Measurements from ENCODE around the gene ERO1A.

Gene ERO1A

DNA sequence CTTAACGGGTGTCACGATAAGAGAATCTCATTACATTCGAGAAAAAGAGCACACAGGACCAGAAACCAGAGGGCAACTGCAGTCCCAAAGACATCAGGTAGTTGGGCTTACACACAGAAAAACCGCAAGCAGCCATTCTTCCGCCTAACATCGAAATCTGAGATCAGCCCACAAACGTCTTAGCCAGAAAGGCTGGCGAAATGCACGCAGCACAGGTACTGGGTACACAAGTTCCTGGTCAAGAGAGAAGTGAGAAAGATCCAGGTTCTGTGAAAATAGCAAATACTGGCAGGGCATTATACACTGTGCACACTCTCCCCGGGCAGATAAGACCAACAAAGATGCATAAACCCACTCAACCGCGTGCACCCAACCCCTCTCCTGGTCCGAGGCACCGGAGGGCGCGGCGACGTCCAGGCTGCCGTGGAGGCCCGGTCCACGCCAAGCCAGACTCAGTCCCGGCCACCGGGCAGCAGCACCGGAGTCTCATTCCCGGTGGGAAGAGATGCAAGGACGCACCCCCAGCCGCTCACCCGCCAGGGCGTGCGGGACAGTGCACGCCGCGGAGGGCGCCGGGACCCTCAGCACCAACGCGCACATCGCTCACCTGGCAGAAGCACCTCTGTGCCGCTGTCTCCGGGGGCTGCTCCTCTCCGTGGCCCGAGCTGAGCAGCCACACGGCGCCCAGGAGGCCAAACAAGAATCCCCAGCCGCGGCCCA lies 437 bp downstream of the ERO1A start:
- H3K9ac ChIP-seq (ENCODE audit: insufficient read length, low read depth) = peak overlapping the region; percentile 92
- H3K4me1 ChIP-seq (ENCODE audit: insufficient read depth, insufficient read length) = no peaks in the 10 kb centered on the region
- no peaks in the 10 kb centered on the region for H3K27me3 ChIP-seq (ENCODE audit: insufficient read depth, insufficient read length)
- H3K36me3 ChIP-seq (ENCODE audit: insufficient read depth, insufficient read length, low read length) = no peaks in the 10 kb centered on the region
- DNase-seq (ENCODE audit: low read depth, low spot score) = no peak
- no peak for TF ChIP-seq YY1 (IDR thresholded peaks at IDR 0.05; ENCODE audit: insufficient read depth, insufficient read length)
- no peak for TF ChIP-seq SUZ12 (IDR thresholded peaks at IDR 0.05; ENCODE audit: extremely low read depth, insufficient read depth, insufficient read length)
- TF ChIP-seq ZNF274 (IDR thresholded peaks at IDR 0.05; ENCODE audit: low read depth, low read length) = no peak
- no peaks in the 10 kb centered on the region for H3K9me3 ChIP-seq (ENCODE audit: insufficient read depth, low read length)
- H3K4me3 ChIP-seq (ENCODE audit: insufficient read length, low read depth) = peak overlapping the region; percentile 84

DNA sequence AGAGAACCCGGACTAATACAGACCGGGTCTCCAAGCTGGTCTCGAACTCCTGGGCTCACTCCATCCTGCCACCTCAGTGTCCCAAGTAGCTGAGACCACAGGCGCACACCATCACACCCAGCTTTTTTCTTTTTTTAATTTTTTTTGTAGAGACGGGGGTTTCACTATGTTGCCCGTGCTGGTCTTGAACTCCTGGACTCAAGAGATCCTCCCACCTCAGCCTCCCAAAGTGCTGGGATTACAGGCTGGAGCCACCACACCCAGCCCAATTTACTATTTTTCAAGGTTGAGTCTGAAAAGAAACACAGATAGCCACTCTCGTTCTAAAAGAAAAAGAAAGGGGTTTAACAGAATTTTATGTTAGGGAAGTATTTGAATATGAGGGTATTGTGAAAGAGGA lies 1.8 kb downstream of the ERO1A start:
- Histone ChIP-seq H3K4me1 (ENCODE audit: insufficient read depth, insufficient read length) (no peaks in the 10 kb centered on the region), H3K36me3 (ENCODE audit: insufficient read depth, insufficient read length, low read length) (no peaks in the 10 kb centered on the region), H3K4me3 (ENCODE audit: insufficient read length, low read depth) (no peak overlapping the region), H3K27me3 (ENCODE audit: insufficient read depth, insufficient read length) (no peaks in the 10 kb centered on the region), H3K9me3 (ENCODE audit: insufficient read depth, low read length) (no peaks in the 10 kb centered on the region), H3K9ac (ENCODE audit: insufficient read length, low read depth) (no peak overlapping the region)
- TF ChIP-seq YY1 (IDR thresholded peaks at IDR 0.05; ENCODE audit: insufficient read depth, insufficient read length) (no peak), SUZ12 (IDR thresholded peaks at IDR 0.05; ENCODE audit: extremely low read depth, insufficient read depth, insufficient read length) (no peak), ZNF274 (IDR thresholded peaks at IDR 0.05; ENCODE audit: low read depth, low read length) (no peak)
- no peak for DNase-seq (ENCODE audit: low read depth, low spot score)

DNA sequence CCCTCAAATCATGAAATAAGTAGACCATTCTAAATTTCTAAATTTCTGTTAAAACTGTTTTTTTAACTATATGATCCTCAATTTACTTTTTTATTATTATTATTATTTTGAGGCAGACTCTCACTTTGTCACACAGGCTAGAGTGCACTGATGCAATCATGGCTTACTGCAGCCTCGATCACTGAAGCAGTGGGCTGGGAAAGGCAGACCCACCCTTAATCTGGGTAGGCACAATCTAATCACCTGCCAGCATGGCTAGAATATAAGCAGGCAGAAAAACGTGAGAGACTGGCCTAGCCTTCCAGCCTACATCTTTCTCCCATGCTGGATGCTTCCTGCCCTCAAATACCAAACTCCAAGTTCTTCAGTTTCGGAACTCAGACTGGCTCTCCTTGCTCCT lies 2.3 kb downstream of the ERO1A start:
- no peak overlapping the region for H3K4me3 ChIP-seq (ENCODE audit: insufficient read length, low read depth)
- no peak overlapping the region for H3K9ac ChIP-seq (ENCODE audit: insufficient read length, low read depth)
- H3K27me3 ChIP-seq (ENCODE audit: insufficient read depth, insufficient read length) = no peaks in the 10 kb centered on the region
- no peaks in the 10 kb centered on the region for H3K36me3 ChIP-seq (ENCODE audit: insufficient read depth, insufficient read length, low read length)
- TF ChIP-seq ZNF274 (IDR thresholded peaks at IDR 0.05; ENCODE audit: low read depth, low read length) (no peak), YY1 (IDR thresholded peaks at IDR 0.05; ENCODE audit: insufficient read depth, insufficient read length) (no peak), SUZ12 (IDR thresholded peaks at IDR 0.05; ENCODE audit: extremely low read depth, insufficient read depth, insufficient read length) (no peak)
- DNase-seq (ENCODE audit: low read depth, low spot score) = no peak
- no peaks in the 10 kb centered on the region for H3K9me3 ChIP-seq (ENCODE audit: insufficient read depth, low read length)
- no peaks in the 10 kb centered on the region for H3K4me1 ChIP-seq (ENCODE audit: insufficient read depth, insufficient read length)

DNA sequence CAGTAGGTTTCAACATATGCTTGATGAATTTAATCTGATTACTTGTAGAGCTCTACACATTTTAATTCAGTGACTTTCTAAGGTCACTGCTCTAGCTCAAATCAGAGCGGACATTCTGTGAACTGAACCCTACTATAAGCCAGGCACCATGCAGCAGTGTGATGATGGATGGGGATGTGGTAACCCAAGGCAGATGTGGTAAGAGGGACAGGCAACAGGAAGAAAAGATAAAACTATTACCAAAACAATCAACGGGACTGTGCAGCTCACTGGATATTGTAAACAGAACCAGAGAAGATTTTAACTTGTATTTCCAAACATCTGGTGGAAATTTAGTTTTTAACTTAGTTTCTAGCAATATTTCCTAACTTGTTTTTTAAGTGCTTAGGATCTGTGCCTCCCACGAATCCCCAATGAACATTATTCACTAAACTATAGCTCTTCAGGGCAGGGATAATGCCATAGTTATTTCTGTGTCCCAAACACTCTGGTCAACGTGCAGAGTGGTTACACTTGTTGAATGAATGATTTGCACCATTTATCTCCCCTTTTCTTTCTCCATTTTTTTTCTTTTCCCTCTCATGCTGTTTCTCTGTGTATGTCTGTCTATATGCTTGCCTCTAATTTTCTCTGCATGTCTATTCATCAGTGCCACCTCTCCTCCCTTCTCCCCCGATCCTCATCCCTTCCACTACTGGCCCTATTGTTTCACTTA lies 3.0 kb downstream of the ERO1A start:
- Histone ChIP-seq H3K9ac (ENCODE audit: insufficient read length, low read depth) (no peak overlapping the region), H3K4me1 (ENCODE audit: insufficient read depth, insufficient read length) (no peaks in the 10 kb centered on the region), H3K9me3 (ENCODE audit: insufficient read depth, low read length) (no peaks in the 10 kb centered on the region), H3K27me3 (ENCODE audit: insufficient read depth, insufficient read length) (no peaks in the 10 kb centered on the region), H3K4me3 (ENCODE audit: insufficient read length, low read depth) (no peak overlapping the region), H3K36me3 (ENCODE audit: insufficient read depth, insufficient read length, low read length) (no peaks in the 10 kb centered on the region)
- TF ChIP-seq YY1 (IDR thresholded peaks at IDR 0.05; ENCODE audit: insufficient read depth, insufficient read length) (no peak), ZNF274 (IDR thresholded peaks at IDR 0.05; ENCODE audit: low read depth, low read length) (no peak), SUZ12 (IDR thresholded peaks at IDR 0.05; ENCODE audit: extremely low read depth, insufficient read depth, insufficient read length) (no peak)
- DNase-seq (ENCODE audit: low read depth, low spot score) = no peak

DNA sequence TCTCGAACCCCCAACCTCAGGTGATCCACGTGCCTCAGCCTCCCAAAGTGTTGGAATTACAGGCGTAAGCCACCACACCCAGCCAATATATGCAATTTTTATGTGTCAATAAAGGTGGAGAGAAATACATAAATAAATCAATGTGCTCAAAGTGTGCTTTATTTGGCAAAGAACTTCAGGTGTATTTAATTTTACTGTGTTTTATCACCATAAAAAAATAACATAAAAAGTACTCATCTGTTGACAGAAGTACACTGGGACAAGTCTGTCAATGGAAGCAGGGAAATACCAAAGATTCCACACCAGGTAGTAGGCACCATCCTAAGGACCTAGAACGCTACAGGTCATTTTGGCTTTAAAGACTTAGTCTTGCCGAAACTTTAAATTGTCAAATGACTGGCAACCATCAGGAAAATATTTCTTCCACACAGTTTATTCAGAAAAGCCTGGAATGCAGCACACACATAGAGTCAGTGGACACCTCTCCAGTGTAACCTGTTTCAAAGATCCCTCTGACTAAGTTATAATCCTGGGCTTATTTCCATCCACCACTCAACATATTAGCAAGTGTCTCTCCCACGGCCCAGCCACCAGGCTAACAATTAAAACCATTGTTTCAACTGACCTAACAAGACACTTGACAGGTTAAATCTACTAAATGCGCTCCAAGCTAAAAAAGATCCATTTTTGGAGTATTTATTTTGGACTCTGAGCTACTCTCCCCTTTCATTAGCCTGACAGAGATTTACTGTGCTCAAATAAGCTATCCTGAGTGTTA lies 4.2 kb downstream of the ERO1A start:
- Histone ChIP-seq H3K9ac (ENCODE audit: insufficient read length, low read depth) (no peak overlapping the region), H3K36me3 (ENCODE audit: insufficient read depth, insufficient read length, low read length) (no peaks in the 10 kb centered on the region), H3K9me3 (ENCODE audit: insufficient read depth, low read length) (no peaks in the 10 kb centered on the region), H3K4me3 (ENCODE audit: insufficient read length, low read depth) (no peak overlapping the region), H3K4me1 (ENCODE audit: insufficient read depth, insufficient read length) (no peaks in the 10 kb centered on the region), H3K27me3 (ENCODE audit: insufficient read depth, insufficient read length) (no peaks in the 10 kb centered on the region)
- DNase-seq (ENCODE audit: low read depth, low spot score) = no peak
- TF ChIP-seq ZNF274 (IDR thresholded peaks at IDR 0.05; ENCODE audit: low read depth, low read length) (no peak), SUZ12 (IDR thresholded peaks at IDR 0.05; ENCODE audit: extremely low read depth, insufficient read depth, insufficient read length) (no peak), YY1 (IDR thresholded peaks at IDR 0.05; ENCODE audit: insufficient read depth, insufficient read length) (no peak)

DNA sequence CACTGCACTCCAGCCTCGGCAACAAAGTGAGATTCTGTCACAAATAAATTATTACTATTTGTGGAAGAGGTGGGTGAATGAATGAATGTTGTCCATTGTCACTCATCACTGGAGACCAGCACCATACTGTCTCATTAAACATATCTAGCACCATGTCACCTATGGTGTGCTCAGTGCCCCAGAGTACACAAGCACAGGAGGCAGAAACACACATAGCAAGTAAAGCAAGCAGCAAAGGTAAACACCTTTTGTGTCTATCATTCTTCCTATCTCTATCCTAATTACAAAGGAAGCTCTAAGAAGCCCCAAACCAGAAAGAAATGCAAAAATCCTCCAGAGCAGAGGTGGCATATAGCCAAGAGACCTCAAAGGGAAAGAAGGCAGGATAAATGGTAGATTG lies 9.2 kb downstream of the ERO1A start:
- TF ChIP-seq ZNF274 (IDR thresholded peaks at IDR 0.05; ENCODE audit: low read depth, low read length) (no peak), SUZ12 (IDR thresholded peaks at IDR 0.05; ENCODE audit: extremely low read depth, insufficient read depth, insufficient read length) (no peak), YY1 (IDR thresholded peaks at IDR 0.05; ENCODE audit: insufficient read depth, insufficient read length) (no peak)
- H3K27me3 ChIP-seq (ENCODE audit: insufficient read depth, insufficient read length) = no peaks in the 10 kb centered on the region
- no peaks in the 10 kb centered on the region for H3K36me3 ChIP-seq (ENCODE audit: insufficient read depth, insufficient read length, low read length)
- H3K4me3 ChIP-seq (ENCODE audit: insufficient read length, low read depth) = no peak overlapping the region
- H3K4me1 ChIP-seq (ENCODE audit: insufficient read depth, insufficient read length) = no peaks in the 10 kb centered on the region
- H3K9ac ChIP-seq (ENCODE audit: insufficient read length, low read depth) = no peak overlapping the region
- no peaks in the 10 kb centered on the region for H3K9me3 ChIP-seq (ENCODE audit: insufficient read depth, low read length)
- DNase-seq (ENCODE audit: low read depth, low spot score) = no peak
